NCI-H1436 treated with DMSO at 0.1 percent for 48 hours (cell line): ENCODE data around the gene COL6A5.
"Not testable (repeated sequence)": the region's sequence is repeated elsewhere in the genome, so short reads cannot be mapped to it uniquely, and the experiment has no call there.

ENCODE experiments used
- DNase-seq: peaks from one replicate; lab custom pipeline; 2025; lab: John Stamatoyannopoulos, UW

The COL6A5 gene, protein sequence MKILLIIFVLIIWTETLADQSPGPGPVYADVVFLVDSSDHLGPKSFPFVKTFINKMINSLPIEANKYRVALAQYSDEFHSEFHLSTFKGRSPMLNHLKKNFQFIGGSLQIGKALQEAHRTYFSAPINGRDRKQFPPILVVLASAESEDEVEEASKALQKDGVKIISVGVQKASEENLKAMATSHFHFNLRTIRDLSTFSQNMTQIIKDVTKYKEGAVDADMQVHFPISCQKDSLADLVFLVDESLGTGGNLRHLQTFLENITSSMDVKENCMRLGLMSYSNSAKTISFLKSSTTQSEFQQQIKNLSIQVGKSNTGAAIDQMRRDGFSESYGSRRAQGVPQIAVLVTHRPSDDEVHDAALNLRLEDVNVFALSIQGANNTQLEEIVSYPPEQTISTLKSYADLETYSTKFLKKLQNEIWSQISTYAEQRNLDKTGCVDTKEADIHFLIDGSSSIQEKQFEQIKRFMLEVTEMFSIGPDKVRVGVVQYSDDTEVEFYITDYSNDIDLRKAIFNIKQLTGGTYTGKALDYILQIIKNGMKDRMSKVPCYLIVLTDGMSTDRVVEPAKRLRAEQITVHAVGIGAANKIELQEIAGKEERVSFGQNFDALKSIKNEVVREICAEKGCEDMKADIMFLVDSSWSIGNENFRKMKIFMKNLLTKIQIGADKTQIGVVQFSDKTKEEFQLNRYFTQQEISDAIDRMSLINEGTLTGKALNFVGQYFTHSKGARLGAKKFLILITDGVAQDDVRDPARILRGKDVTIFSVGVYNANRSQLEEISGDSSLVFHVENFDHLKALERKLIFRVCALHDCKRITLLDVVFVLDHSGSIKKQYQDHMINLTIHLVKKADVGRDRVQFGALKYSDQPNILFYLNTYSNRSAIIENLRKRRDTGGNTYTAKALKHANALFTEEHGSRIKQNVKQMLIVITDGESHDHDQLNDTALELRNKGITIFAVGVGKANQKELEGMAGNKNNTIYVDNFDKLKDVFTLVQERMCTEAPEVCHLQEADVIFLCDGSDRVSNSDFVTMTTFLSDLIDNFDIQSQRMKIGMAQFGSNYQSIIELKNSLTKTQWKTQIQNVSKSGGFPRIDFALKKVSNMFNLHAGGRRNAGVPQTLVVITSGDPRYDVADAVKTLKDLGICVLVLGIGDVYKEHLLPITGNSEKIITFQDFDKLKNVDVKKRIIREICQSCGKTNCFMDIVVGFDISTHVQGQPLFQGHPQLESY (N-terminal part only)

DNA sequence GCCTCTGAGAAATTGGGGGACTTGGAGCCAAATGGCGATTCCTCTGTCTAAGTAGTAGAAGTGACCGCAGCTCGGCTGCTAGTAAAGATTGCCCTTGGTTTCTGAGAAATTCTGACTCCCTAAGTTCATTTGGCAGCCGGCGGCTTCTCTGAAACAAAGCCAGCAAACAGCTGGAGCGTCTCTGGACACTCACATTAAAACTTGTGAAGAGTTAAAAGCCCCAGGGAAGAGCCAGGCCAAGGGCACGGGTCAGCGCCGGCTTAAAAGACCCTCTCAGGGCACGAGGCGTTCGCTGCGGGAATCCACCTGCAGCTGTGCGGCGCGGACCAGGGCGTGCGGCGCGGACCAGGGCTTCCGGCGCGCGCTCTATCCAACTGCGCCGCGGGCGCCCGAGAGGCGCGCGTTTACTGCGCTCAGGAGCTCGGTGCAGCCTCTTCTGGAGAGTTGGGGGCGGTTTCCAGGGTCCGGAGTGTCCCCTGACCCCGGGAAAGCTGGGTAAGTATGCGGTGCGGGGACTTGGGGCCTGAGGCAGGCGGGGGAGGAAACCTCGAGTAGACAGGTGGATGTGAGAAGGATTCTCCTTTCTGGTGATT lies at the start of gene COL6A5:
Gene COL6A5 (plus strand): TSS at position 186 of the 593 bp plus-strand sequence. CDS start 27,967 bp downstream, outside the sequence.
- no peak for DNase-seq

DNA sequence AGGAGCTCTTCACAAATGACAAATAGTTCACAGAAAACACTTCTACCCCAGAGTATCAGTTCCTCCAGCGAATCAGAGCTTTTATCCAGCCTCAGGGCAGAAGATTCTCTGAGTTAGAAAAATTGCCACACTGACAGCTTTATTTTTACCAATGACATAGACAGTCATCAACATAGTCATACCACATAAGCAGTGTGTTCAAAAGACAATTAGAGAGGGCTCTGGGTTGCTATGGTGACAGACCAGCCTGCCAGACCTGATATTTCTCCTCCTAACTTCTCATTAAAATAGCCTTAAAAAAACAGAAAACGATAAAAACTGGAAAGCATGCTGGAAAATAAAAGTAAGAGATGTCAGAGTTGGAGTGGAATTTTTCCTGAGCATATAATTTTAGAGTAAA lies 45.9 kb upstream of the COL6A5 start:
- no peak for DNase-seq

DNA sequence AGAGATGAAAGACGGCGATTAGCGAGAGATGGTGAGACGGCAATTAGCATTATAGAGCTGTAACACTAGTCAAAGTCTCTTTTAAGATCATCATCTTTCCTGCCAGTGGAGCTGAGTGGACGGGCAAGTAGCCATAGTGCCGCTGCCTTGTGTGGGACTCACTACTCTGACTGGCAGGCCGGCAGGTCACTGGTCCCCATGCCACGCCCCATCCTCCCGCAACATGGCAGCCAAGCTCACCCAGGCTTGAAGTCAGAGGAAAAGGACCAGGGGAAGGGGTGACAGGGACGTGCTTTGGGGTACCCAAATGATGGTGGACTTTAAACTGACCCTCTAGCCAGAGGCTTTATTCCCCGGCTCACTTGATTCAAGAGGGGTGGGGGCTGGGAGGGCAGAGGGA lies 44.6 kb upstream of the COL6A5 start:
- no peak for DNase-seq

DNA sequence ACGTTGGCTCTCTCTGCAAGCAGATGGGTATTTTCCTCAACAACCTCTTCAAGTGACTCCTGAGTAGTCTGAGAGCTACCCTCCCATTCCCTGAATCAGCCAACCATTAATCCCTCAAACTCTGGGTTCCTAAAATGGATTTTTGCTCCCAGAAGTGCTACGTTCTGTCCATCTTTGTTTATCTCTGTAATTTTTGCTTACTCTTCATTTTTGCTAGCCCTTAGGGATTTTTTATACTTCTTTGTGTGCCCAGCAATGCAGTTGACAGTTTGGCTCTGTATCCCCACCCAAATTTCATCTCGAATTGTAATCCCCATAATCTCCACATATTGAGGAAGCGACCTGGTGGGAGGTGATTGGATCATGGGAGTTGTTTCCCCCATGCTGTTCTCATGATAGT lies 35.4 kb upstream of the COL6A5 start:
- no peak for DNase-seq

DNA sequence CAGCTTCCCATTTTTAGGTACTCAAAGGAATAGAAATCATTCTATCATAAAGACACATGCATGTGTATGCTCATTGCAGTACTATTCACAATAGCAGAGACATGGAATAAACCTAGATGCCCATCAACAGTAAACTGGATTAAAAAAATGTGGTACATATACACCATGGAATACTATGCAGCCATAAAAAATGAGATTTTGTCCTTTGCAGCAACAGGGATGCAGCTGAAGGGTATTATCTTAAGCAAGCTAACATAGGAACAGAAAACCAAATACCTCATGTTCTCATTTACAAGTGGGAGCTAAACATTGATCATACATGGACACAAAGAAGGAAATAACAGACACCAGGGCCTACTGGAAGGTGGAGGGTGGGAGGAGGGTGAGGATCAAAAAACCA lies 33.1 kb upstream of the COL6A5 start:
- DNase-seq, result no peak

DNA sequence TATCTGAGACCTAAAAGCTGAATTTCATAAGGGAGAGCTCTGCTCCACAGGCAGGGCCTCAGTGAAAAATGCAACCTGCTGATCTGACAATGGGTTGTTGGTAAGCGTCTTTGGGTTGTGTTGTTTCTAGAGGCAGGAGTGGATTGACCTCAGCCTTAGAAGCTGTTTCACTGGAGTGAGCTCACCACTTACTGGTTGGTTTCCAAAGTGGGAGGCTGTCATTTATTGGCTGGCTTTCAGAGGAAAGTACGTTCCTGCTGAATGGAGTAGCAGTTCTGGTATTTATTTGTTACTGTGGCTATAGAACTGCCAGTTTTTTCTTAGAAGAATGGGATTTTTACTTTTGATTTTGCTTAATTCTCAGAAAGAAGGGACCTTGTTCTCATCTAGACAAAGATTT lies 29.3 kb upstream of the COL6A5 start:
- DNase-seq, result no peak

DNA sequence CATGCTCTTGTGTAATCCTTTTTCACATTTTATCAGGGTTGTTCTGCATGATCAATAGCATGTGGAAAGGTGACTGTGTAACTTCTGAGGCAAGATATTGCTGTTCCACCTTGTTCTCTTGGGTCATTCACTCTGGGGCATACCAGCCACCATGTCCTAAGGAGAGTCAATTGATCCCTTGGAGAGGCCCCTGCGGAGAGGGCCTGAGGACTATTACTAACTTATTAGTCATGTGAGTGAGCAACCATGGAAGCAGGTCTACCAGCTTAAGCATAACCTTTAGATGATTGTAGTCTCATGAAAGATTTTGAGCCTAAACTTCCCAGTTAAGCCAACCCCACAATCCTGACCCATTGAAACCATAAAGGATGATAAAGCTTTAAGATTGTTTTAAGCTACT lies 22.0 kb upstream of the COL6A5 start:
- no peak for DNase-seq

DNA sequence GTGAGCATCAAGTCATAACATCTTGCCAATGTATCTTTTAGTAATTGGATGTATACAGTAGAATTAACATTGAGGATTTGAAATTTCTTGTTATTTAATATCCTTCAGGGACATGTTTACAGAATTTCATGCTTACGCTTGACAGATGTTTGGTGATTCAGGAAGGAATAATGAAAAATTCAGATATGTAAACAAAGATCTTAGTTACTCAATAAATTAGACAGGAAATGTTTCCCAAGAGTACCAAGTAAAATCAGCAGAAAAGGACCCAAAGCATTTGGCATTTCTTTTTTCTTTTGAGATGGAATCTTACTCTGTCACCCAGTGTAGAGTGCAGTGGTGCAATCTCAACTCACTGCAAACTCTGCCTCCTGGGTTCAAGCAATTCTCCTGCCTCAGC lies 4.7 kb upstream of the COL6A5 start:
- no peak for DNase-seq

DNA sequence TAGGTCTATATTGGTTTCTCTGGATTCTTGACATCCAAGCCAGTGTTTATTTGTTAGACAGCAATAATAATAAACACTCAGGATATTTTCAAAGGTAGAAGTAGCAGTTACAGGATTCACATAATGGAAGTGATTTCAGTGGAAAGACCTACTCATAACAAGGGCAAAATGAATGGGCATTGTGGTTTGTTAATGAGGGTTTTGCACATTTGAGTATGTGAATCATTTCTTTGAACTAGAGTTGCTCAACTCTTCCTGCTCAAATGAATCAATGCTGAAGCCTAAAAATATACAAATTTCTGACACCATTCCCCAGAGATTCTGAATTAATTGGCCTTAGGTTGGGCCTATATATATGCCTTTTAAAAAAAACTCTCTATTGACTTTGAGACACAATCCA lies 4.1 kb upstream of the COL6A5 start:
- no peak for DNase-seq

DNA sequence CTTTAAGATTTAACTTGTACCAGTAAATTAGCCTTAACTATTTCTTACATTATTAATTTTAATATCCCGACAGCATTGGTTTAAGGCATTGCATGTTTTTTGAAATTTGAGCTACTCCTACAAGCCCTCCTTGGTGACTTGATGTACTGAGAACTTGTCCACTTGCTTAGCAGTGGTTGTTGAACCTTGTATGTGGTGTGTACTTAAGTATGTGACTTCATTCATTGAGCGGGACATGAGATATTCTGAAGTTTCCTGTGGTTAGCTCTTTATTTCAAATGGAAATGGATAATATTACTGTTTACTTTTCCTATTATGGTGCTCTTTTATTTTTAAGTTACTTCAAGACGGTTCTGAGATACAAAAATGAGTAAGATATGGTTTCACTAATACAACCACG lies 3.6 kb upstream of the COL6A5 start:
- no peak for DNase-seq

DNA sequence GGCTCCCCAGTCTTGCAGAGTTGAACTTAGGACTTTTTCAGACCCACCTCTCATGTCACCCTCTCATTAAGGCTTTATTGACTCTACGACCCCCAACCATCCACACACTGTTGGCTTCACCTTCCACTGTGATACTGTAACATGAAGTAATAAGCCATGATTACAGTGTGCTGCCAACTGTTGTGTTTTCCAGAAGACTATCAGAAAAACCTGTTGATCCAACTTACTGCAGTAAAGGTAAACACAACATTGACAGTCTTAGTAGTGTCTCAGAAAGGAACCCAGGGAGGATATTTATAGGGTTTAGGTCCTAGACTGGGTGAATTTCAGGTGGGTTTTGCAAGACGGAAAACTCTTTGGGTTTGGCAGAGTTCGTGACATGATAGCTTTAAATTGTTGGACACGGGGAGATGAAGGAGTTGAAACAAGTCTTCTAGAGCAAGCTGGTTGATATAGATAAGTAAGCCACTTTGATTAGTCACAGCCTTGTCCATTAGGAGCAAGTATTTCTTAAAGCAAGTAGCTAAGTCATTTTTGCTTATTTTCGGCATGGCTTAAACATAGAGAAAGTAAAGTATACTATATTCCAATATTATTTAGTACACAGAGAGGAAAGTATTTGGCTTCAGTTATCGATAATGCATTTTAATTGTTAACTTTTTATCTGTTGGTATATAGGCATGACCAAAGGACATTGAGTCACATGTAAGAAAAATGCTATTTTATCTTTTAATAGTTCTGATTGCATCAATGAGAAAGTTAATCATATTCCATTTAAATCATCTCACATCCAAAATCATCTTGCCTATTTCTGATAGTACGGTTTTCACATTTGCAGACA lies 2.4 kb upstream of the COL6A5 start:
- DNase-seq, result no peak

DNA sequence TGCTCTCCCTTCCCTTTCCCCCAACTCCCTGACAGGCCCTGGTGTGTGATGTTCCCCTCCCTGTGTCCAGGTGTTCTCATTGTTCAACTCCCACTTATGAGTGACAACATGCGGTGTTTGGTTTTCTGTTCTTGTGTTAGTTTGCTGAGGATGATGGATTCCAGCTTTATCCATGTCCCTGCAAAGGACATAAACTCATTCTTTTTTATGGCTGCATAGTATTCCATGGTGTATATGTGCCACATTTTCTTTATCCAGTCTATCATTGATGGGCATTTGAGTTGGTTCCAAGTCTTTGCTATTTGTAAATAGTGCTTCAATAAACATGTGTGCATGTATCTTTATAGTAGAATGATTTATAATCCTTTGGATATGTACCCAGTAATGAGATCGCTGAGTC lies 2.8 kb downstream of the COL6A5 start:
- DNase-seq, result not testable (repeated sequence)

DNA sequence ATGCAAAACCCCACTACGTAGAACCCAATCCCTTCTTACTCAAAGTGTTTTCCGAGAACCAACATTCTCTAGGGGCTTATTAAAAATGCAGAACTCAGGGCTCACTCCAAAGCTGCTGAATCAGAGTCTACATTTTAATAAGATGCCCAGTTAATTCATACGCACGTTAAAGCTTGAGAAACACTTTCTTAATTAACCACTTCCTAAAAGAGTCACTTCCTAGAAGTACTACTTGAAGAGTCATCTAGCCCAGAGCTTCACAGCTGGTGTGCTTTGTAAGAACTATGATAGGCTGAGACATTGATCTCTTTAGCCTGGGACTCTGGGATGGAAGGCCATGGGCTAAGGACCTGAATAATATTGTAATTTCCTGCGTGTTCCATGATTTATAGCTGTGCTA lies 9.0 kb downstream of the COL6A5 start:
- DNase-seq, result no peak

DNA sequence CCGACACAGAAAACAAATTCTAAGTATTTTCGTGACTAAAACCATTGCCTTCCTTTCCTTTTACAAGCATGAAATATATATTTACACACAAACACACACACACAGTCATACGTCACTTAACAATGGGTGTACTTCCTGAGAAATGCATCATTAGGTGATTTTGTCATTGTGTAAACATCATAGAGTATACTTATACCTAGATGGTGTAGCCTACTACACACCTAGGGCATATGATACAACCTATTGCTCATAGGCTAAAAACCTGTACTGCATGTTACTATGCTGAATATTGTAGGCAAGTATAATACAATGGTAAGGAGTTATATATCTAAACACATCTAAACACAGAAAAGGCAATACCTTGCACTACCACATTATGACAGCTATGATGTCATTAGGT lies 28.6 kb downstream of the COL6A5 start:
- no peak for DNase-seq

DNA sequence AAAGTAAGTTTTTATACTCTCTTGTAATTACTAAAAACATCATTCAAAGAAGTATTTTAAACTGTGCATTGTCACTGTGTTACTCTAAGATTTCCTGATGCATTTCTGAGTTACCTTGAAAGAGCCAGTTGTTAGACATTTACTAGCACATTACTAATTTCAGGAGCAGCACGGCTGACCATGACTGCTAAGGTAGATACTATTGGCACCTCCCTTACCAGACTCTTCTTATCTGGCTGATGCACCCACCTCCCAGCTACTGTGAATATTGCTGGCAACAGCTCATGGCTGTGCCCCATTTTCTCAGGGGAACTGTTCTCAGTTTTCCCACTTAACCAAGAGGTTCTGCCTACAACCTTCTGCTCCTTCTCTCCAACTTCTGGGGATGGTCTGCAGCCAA lies 29.4 kb downstream of the COL6A5 start:
- no peak for DNase-seq

DNA sequence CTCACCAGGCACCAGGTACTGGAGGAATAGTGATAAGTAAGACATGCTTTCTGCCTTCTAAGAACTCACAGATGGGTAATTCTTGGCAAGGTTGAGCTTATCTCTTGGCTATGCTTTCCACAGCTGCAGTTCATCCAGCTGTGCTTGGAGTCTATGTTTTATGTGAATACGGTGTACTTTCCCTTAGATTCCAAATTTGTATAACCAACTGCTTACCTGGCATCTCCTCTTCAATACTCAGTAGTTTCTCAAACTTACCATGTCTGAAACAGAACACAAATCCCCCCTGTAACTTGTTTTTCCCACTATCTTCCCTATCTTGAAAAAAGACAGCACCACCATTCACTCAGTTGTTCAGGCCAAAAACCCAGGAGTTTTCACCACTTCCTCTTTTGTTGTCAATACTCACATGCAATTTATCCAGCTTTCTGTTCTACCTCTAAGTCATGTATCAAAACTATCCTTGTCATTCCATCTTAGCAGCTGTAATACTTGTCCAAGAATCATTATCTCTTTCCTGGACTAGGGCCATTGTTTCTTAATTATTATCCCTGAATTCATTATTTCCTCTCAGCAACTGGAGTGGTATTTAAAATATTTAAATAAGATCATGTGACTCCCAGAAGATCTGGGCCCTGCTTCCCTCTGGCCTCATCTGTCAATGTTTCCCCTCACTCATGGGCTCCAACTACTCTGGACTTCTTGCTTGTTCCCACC lies 32.6 kb downstream of the COL6A5 start:
- DNase-seq, result no peak

DNA sequence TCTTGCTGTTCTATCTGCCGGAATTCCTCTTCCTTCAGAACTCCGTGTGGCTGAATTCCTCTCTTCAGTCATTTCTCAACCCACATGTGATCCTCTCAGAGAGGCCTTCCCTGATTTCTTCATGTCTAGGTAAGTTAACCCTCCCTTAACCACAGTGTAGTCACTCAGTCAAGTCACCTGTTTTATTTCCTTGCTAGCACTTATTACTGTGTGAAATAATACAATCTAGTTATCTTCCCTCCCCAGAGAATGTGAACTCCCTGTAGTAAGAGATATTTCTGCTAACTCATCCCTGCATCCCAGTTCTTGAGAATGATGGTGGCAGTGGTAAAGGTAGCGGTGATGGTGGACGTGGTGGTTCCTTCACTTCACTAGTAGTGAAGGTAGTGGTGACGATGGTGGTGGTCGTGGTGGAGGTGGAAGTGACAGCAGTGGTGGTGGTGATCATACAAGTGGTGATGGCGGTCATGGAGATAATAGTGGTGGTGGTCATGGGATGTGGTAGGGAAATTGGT lies 33.3 kb downstream of the COL6A5 start:
- no peak for DNase-seq

DNA sequence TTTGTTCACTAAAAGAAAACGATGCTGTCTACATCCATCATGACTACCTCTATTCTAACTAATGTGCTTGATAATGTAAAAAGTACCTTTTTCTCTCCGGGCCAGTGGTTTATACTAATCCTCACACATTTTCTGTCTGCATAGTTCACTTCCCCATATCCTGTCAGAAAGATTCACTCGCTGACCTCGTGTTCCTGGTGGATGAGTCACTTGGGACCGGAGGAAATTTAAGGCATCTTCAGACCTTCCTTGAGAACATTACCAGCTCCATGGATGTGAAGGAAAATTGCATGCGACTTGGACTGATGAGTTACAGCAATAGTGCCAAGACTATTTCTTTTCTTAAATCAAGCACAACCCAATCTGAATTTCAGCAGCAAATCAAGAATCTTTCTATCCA lies 33.8 kb downstream of the COL6A5 start:
- no peak for DNase-seq

DNA sequence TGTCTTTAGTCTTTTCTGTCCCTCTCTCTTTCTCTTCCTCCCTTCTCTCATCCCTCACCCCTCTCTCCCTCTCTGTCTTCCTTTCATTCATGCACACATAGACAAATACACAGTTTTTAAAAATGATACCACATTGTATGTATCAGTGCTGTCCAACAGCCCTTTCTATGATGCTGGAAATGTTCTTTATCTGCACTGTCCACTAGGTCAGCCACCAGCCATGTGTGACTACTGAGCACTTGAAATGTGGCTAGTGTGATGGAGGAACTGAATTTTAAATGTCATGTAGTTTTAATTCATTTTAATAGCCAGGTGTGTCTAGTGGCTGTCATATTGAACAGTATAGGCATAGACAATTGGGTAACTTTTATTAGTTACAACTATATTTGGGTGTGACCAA lies 34.9 kb downstream of the COL6A5 start:
- DNase-seq, result no peak

DNA sequence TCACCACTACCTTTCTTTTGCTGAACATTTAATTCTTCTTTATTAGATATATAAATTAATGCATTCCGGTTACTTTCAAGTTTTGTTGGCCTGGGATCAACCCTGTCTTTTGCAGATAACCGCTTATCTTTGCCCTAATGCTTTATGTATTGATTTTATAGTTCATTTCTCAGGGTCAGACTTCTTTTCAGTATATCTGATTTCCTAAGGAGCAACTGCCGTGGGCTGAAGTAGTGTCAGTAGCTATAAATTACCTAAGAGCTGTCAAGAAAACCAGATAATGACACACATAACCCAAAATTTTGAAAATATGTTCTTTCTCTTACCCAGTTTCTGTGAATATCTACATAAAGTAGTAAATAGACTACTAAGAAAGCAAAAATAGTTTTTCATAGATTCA lies 38.0 kb downstream of the COL6A5 start:
- no peak for DNase-seq
